ENCODE data around the gene ECSIT.
"Not testable (repeated sequence)": the region's sequence is repeated elsewhere in the genome, so short reads cannot be mapped to it uniquely, and the experiment has no call there.

ECSIT gene

DNA sequence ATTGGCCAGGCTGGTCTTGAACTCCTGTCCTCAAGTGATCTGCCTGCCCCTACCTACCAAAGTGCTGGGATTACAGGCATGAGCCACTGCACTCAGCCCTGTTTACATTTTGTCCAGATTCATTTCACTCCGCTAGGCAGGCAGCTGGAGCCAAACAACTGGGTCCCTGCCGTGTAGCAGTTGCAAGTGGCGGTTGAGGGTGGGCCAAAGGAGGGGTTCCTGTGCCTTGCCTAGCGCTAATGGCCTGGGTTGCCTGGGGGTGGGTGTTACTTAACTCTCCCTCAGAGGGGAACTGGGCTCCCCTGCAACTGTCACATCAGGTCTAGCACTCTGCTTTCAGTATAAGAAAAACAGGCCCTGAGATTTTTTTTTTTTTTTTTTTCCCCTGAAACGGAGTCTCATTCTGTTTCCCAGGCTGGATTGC, 41.1 kb upstream of the ECSIT start:
- no peak overlapping the region for H3K4me2 ChIP-seq
- no peaks in the 10 kb centered on the region for H3K4me1 ChIP-seq (ENCODE audit: low read depth, poor library complexity, severe bottlenecking)
- no peaks in the 10 kb centered on the region for H3K36me3 ChIP-seq (ENCODE audit: insufficient read depth)
- H3K9ac ChIP-seq = no peak overlapping the region
- no peak overlapping the region for H2AFZ ChIP-seq (ENCODE audit: low read depth)
- H4K20me1 ChIP-seq (ENCODE audit: insufficient read depth) = no peaks in the 10 kb centered on the region
- H3K27me3 ChIP-seq (ENCODE audit: insufficient read depth, low read depth) = no peaks in the 10 kb centered on the region
- TF ChIP-seq, protein P1, sequence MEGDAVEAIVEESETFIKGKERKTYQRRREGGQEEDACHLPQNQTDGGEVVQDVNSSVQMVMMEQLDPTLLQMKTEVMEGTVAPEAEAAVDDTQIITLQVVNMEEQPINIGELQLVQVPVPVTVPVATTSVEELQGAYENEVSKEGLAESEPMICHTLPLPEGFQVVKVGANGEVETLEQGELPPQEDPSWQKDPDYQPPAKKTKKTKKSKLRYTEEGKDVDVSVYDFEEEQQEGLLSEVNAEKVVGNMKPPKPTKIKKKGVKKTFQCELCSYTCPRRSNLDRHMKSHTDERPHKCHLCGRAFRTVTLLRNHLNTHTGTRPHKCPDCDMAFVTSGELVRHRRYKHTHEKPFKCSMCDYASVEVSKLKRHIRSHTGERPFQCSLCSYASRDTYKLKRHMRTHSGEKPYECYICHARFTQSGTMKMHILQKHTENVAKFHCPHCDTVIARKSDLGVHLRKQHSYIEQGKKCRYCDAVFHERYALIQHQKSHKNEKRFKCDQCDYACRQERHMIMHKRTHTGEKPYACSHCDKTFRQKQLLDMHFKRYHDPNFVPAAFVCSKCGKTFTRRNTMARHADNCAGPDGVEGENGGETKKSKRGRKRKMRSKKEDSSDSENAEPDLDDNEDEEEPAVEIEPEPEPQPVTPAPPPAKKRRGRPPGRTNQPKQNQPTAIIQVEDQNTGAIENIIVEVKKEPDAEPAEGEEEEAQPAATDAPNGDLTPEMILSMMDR (conservative IDR thresholded peaks at IDR 0.05; ENCODE audit: low read depth, low read length) = no peak
- H3K79me2 ChIP-seq (ENCODE audit: insufficient read depth, low read depth) = no peaks in the 10 kb centered on the region
- H3K4me3 ChIP-seq (IDR thresholded peaks at IDR 0.05; ENCODE audit: insufficient read depth, low read depth, low read length) = no peak overlapping the region
- no peak overlapping the region for H3K27ac ChIP-seq

- no peak overlapping the region for H3K9ac ChIP-seq
- H3K4me2 ChIP-seq = no peak overlapping the region
- H3K27me3 ChIP-seq (ENCODE audit: insufficient read depth, low read depth) = no peaks in the 10 kb centered on the region
- H3K27ac ChIP-seq = no peak overlapping the region
- H3K4me1 ChIP-seq (ENCODE audit: low read depth, poor library complexity, severe bottlenecking) = no peaks in the 10 kb centered on the region
- no peaks in the 10 kb centered on the region for H3K79me2 ChIP-seq (ENCODE audit: insufficient read depth, low read depth)
- no peaks in the 10 kb centered on the region for H4K20me1 ChIP-seq (ENCODE audit: insufficient read depth)
- TF ChIP-seq, protein P1 (conservative IDR thresholded peaks at IDR 0.05; ENCODE audit: low read depth, low read length) = no peak
- no peaks in the 10 kb centered on the region for H3K36me3 ChIP-seq (ENCODE audit: insufficient read depth)
- no peak overlapping the region for H3K4me3 ChIP-seq (IDR thresholded peaks at IDR 0.05; ENCODE audit: insufficient read depth, low read depth, low read length)
- no peak overlapping the region for H2AFZ ChIP-seq (ENCODE audit: low read depth)
Observed at GRCh38 chr19:11566164-11566563, 37.2 kb upstream of the ECSIT start.

- not testable (repeated sequence) for H3K4me2 ChIP-seq; H2AFZ ChIP-seq (ENCODE audit: low read depth); H4K20me1 ChIP-seq (ENCODE audit: insufficient read depth); H3K27ac ChIP-seq; H3K9ac ChIP-seq; H3K36me3 ChIP-seq (ENCODE audit: insufficient read depth); H3K4me1 ChIP-seq (ENCODE audit: low read depth, poor library complexity, severe bottlenecking); H3K4me3 ChIP-seq (IDR thresholded peaks at IDR 0.05; ENCODE audit: insufficient read depth, low read depth, low read length); H3K79me2 ChIP-seq (ENCODE audit: insufficient read depth, low read depth); H3K27me3 ChIP-seq (ENCODE audit: insufficient read depth, low read depth)
Observed at GRCh38 chr19:11565649-11565980, 36.7 kb upstream of the ECSIT start.

- H3K27me3 ChIP-seq (ENCODE audit: insufficient read depth, low read depth); H3K4me1 ChIP-seq (ENCODE audit: low read depth, poor library complexity, severe bottlenecking); H3K79me2 ChIP-seq (ENCODE audit: insufficient read depth, low read depth); H2AFZ ChIP-seq (ENCODE audit: low read depth); H3K4me2 ChIP-seq; H3K36me3 ChIP-seq (ENCODE audit: insufficient read depth); H3K4me3 ChIP-seq (IDR thresholded peaks at IDR 0.05; ENCODE audit: insufficient read depth, low read depth, low read length); H3K9ac ChIP-seq; H3K27ac ChIP-seq; H4K20me1 ChIP-seq (ENCODE audit: insufficient read depth): not testable (repeated sequence)
Observed at GRCh38 chr19:11564082-11564807, 35.3 kb upstream of the ECSIT start.

GRCh38 chr19:11563532-11563931, 34.6 kb upstream of the ECSIT start:
- Histone ChIP-seq H3K4me1 (ENCODE audit: low read depth, poor library complexity, severe bottlenecking) (peaks cover 6% of the 10 kb centered on the region), H3K27me3 (ENCODE audit: insufficient read depth, low read depth) (no peaks in the 10 kb centered on the region), H3K4me3 (IDR thresholded peaks at IDR 0.05; ENCODE audit: insufficient read depth, low read depth, low read length) (no peak overlapping the region), H4K20me1 (ENCODE audit: insufficient read depth) (no peaks in the 10 kb centered on the region), H2AFZ (ENCODE audit: low read depth) (no peak overlapping the region), H3K79me2 (ENCODE audit: insufficient read depth, low read depth) (peaks cover 2% of the 10 kb centered on the region), H3K9ac (no peak overlapping the region), H3K4me2 (no peak overlapping the region), H3K27ac (no peak overlapping the region), H3K36me3 (ENCODE audit: insufficient read depth) (no peaks in the 10 kb centered on the region)
- TF ChIP-seq, protein P1 (conservative IDR thresholded peaks at IDR 0.05; ENCODE audit: low read depth, low read length) = no peak

All from KMS-11 (cell line).